HEK293 (cell line): ENCODE measurements around the gene ZNF735.
A peak's percentile ranks its signal among the peaks of the same experiment; 100 is the strongest.

ENCODE experiments used
- CTCF ChIA-PET: fragments of 350-600 bp; formaldehyde crosslinking; extraction: SDS; loops from one replicate; lab custom pipeline; 2021; ENCODE audit warnings: antibody characterized with exemption; lab: Yijun Ruan, JAX
- POLR2A ChIA-PET: fragments of 300-600 bp; formaldehyde crosslinking; extraction: SDS; loops from one replicate; lab custom pipeline; 2020; ENCODE audit warnings: antibody characterized with exemption, inconsistent platforms; lab: Yijun Ruan, JAX
- H3K27ac ChIP-seq: fragments of 200-500 bp; sonication (Bioruptor generic); 2 replicates; pipeline ENCODE4 v1.5.1; 2014; ENCODE audit warnings: low read depth, low read length, control low read depth, inconsistent platforms; ENCODE audit errors: extremely low read depth
- H3K36me3 ChIP-seq, 2 experiments: fragments of 200-500 bp in 1 of 2; sonication (Bioruptor generic) in 1 of 2; 1 replicate in 1 of 2; 2 replicates in 1 of 2; pipeline ENCODE4 v1.5.1; 2014 to 2017; ENCODE audit warnings: inconsistent platforms in 2 of 2, low read length in 2 of 2; ENCODE audit not compliant: control insufficient read depth in 2 of 2, insufficient read depth in 1 of 2
- H3K4me1 ChIP-seq: fragments of 200-500 bp; sonication (Bioruptor generic); 2 replicates; pipeline ENCODE4 v1.5.1; 2014; ENCODE audit warnings: mild to moderate bottlenecking, low read length, inconsistent platforms; ENCODE audit not compliant: control insufficient read depth, insufficient read depth
- H3K4me3 ChIP-seq: 2 replicates; pipeline ENCODE4 v1.5.1; 2011; ENCODE audit warnings: low read depth, mild to moderate bottlenecking, control low read depth, low read length, moderate library complexity
- H3K9me3 ChIP-seq: fragments of 200-500 bp; sonication (Bioruptor generic); 2 replicates; pipeline ENCODE4 v1.5.1; 2014; ENCODE audit warnings: low read depth, low read length, inconsistent platforms; ENCODE audit not compliant: control insufficient read depth, insufficient read depth
- FEZF1 ChIP-seq: fragments of 450-650 bp; formaldehyde crosslinking; IDR thresholded peaks from 2 replicates; pipeline ENCODE4 v1.5.1; 2016; ENCODE audit warnings: missing biosample characterization, missing genetic modification characterization
- HIC1 ChIP-seq: fragments of 450-650 bp; formaldehyde crosslinking; IDR thresholded peaks from 2 replicates; pipeline ENCODE4 v1.5.1; 2016; ENCODE audit warnings: missing biosample characterization, missing genetic modification characterization
- HOXA7 ChIP-seq: sonication (generic); formaldehyde crosslinking; IDR thresholded peaks from 2 replicates; pipeline ENCODE4 v1.8.1; 2022; ENCODE audit warnings: missing genetic modification reagents, borderline replicate concordance
- REST ChIP-seq: fragments of 450-650 bp; formaldehyde crosslinking; IDR thresholded peaks from 2 replicates; pipeline ENCODE4 v1.5.1; 2016; ENCODE audit warnings: missing biosample characterization, missing genetic modification characterization
- ZBTB1 ChIP-seq: fragments of 450-650 bp; formaldehyde crosslinking; IDR thresholded peaks from 2 replicates; pipeline ENCODE4 v1.5.1; 2016; ENCODE audit warnings: missing biosample characterization, missing genetic modification characterization
- ZBTB8A ChIP-seq: fragments of 450-650 bp; formaldehyde crosslinking; IDR thresholded peaks from 2 replicates; pipeline ENCODE4 v1.5.1; 2016; ENCODE audit warnings: missing biosample characterization, missing genetic modification characterization
- ZNF211 ChIP-seq: fragments of 450-650 bp; formaldehyde crosslinking; IDR thresholded peaks from 2 replicates; pipeline ENCODE4 v1.5.1; 2016; ENCODE audit warnings: low read depth, missing biosample characterization, missing genetic modification characterization
- ZNF621 ChIP-seq: fragments of 450-650 bp; formaldehyde crosslinking; IDR thresholded peaks from 2 replicates; pipeline ENCODE4 v1.5.1; 2017; ENCODE audit warnings: missing biosample characterization, missing genetic modification characterization
- ZNF626 ChIP-seq: fragments of 450-650 bp; sonication (Bioruptor Pico); formaldehyde crosslinking; IDR thresholded peaks from 2 replicates; pipeline ENCODE4 v1.5.1; 2018; ENCODE audit warnings: missing biosample characterization, missing genetic modification characterization, inconsistent platforms
- ZNF654 ChIP-seq: fragments of 450-650 bp; formaldehyde crosslinking; IDR thresholded peaks from 2 replicates; pipeline ENCODE4 v1.5.1; 2016; ENCODE audit warnings: low read depth, missing biosample characterization, missing genetic modification characterization
- ZNF660 ChIP-seq: fragments of 450-650 bp; IDR thresholded peaks from 2 replicates; pipeline ENCODE4 v1.5.1; 2018; ENCODE audit warnings: missing biosample characterization, mild to moderate bottlenecking, missing genetic modification characterization
- ZNF664 ChIP-seq: fragments of 450-650 bp; formaldehyde crosslinking; IDR thresholded peaks from 2 replicates; pipeline ENCODE4 v1.5.1; 2016; ENCODE audit warnings: missing biosample characterization, missing genetic modification characterization
- ZNF792 ChIP-seq: fragments of 450-650 bp; formaldehyde crosslinking; IDR thresholded peaks from 2 replicates; pipeline ENCODE4 v1.5.1; 2016; ENCODE audit warnings: missing biosample characterization, missing genetic modification characterization
- ZSCAN30 ChIP-seq: fragments of 450-650 bp; IDR thresholded peaks from 2 replicates; pipeline ENCODE4 v1.5.1; 2018; ENCODE audit warnings: missing biosample characterization, mild to moderate bottlenecking, missing genetic modification characterization, moderate library complexity

Gene ZNF735

GRCh38 chr7:64174941-64175340 lies 32.1 kb upstream of the ZNF735 start:
- CTCF ChIA-PET: no interaction called here
- no peak overlapping the region for H3K27ac ChIP-seq
- POLR2A ChIA-PET: no interaction called here
- H3K36me3 ChIP-seq: no peaks in the 10 kb centered on the region
- H3K4me3 ChIP-seq: no peak overlapping the region
- H3K9me3 ChIP-seq: no peaks in the 10 kb centered on the region
- no peaks in the 10 kb centered on the region for H3K4me1 ChIP-seq
- no peak for TF ChIP-seq ZSCAN30
- no peak for TF ChIP-seq ZNF211 (tag by site-specific recombination)
- peak; percentile 86 for TF ChIP-seq REST
- TF ChIP-seq HOXA7 (CRISPR knock-in tag): no peak
- TF ChIP-seq ZNF621: no peak
- no peak for TF ChIP-seq ZNF664 (tag by site-specific recombination)

- POLR2A ChIA-PET: no interaction called here
- Histone ChIP-seq H3K9me3 (no peaks in the 10 kb centered on the region), H3K36me3 (no peaks in the 10 kb centered on the region), H3K4me3 (no peak overlapping the region), H3K27ac (no peak overlapping the region), H3K4me1 (no peaks in the 10 kb centered on the region)
- TF ChIP-seq HIC1 (tag by site-specific recombination) (no peak), ZBTB8A (tag by site-specific recombination) (no peak), ZNF626 (tag by site-specific recombination) (no peak), ZNF792 (no peak), ZNF654 (tag by site-specific recombination) (peak; percentile 11; the same call in 1 of the 2 replicates), ZBTB1 (tag by site-specific recombination) (no peak), FEZF1 (tag by site-specific recombination) (no peak)
- CTCF ChIA-PET: no interaction called here
Observed at GRCh38 chr7:64180989-64181388, 26.0 kb upstream of the ZNF735 start.

- Histone ChIP-seq H3K36me3 (no peaks in the 10 kb centered on the region), H3K4me1 (no peaks in the 10 kb centered on the region), H3K9me3 (no peaks in the 10 kb centered on the region), H3K4me3 (no peak overlapping the region), H3K27ac (no peak overlapping the region)
- no peak for TF ChIP-seq ZNF660
- ChIA-PET POLR2A (no interaction called here), CTCF (no interaction called here)
Observed at GRCh38 chr7:64181586-64181985, 25.4 kb upstream of the ZNF735 start.
